T-helper 1 cell treated with Interleukin-12 subunit alpha and Interleukin-12 subunit beta and Interleukin-4 antibody, amounts not matched to agents 30 μg/mL and 1 μg/mL, for 36 hours (primary cell): ENCODE data around the gene PTGFRN.

ENCODE experiments used
- H3K27ac Mint-ChIP-seq: one replicate; pipeline ENCODE4 v1.8.0; 2021; ENCODE audit warnings: mild to moderate bottlenecking, mixed read lengths
- H3K27me3 Mint-ChIP-seq: one replicate; pipeline ENCODE4 v1.8.0; 2021; ENCODE audit warnings: low read depth, mixed read lengths
- H3K36me3 Mint-ChIP-seq: one replicate; pipeline ENCODE4 v1.8.0; 2021; ENCODE audit warnings: low read depth, mixed read lengths
- H3K4me1 Mint-ChIP-seq: one replicate; pipeline ENCODE4 v1.8.0; 2021; ENCODE audit warnings: low read depth, mixed read lengths
- H3K4me3 Mint-ChIP-seq: one replicate; pipeline ENCODE4 v1.8.0; 2021; ENCODE audit warnings: mild to moderate bottlenecking, moderate library complexity, mixed read lengths
- H3K9me3 Mint-ChIP-seq: one replicate; pipeline ENCODE4 v1.8.0; 2021; ENCODE audit warnings: mixed read lengths

The PTGFRN gene

DNA sequence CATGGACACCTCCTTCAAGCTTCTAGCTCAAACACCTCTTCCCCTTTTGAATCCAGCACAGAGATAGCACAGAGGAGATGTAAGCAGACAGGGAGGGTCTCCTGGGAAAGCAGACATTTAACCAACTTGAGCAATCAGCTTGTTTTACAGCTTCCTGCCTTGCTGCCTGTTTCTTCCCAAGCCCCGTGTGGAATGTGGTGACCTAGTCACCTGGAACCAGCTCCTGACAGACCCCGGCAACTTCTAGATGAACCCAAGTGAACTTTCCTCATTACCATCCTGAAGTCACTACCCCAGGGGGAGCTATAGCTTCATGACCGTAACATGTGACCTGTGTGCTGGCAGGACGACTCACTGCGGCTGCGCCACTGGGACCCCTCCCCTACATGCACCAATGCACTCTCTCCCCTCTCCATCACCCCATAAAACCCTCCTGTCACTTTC is 126.3 kb downstream of the PTGFRN start:
- H3K9me3 Mint-ChIP-seq = no peaks in the 10 kb centered on the region
- peaks cover 3% of the 10 kb centered on the region for H3K36me3 Mint-ChIP-seq
- H3K27me3 Mint-ChIP-seq = no peaks in the 10 kb centered on the region
- peaks cover 2% of the 10 kb centered on the region for H3K4me1 Mint-ChIP-seq
- H3K27ac Mint-ChIP-seq = no peak overlapping the region
- H3K4me3 Mint-ChIP-seq = no peak overlapping the region

DNA sequence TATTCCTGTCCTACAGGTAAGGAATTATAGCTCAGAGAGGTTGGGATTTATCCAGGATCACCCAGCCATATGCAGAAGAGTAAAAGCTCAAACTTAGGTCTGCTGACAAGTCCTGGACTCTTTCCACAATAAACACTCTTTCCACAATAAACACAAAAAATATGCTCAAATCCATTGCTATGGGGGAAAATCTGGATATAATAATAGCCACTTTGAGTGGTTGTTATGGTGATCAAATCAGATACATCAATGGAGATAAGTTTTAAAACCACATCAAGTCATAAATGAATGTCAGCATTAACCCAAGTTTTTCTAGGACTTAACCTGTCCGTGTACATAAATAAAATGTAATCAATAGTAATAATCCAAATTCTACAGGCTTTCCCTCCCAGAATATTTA is 128.1 kb downstream of the PTGFRN start:
- Mint-ChIP-seq H3K4me3 (no peak overlapping the region), H3K27me3 (no peaks in the 10 kb centered on the region), H3K9me3 (no peaks in the 10 kb centered on the region), H3K27ac (no peak overlapping the region), H3K36me3 (peaks cover 2% of the 10 kb centered on the region), H3K4me1 (peaks cover 2% of the 10 kb centered on the region)

GRCh38 chr1:117038236-117038635 is 128.5 kb downstream of the PTGFRN start:
- Mint-ChIP-seq H3K9me3 (peaks cover 3% of the 10 kb centered on the region), H3K36me3 (peaks cover 2% of the 10 kb centered on the region), H3K4me1 (no peaks in the 10 kb centered on the region), H3K27ac (no peak overlapping the region), H3K27me3 (no peaks in the 10 kb centered on the region), H3K4me3 (no peak overlapping the region)
